GM12873 (cell line): ENCODE results near the gene RRAS2.

ENCODE experiments used
- CTCF ChIP-seq: IDR thresholded peaks from 2 replicates; pipeline ENCODE4 v1.5.1; 2012; ENCODE audit warnings: low read depth, mild to moderate bottlenecking, moderate library complexity, low read length, control low read depth; ENCODE audit not compliant: insufficient read depth; ENCODE audit errors: missing control alignments

RRAS2 gene

GRCh38 chr11:14334893-14335292, 24.1 kb downstream of the RRAS2 start:
- no peak for TF ChIP-seq CTCF

- no peak for TF ChIP-seq CTCF
These were observed 24.8 kb downstream of the RRAS2 start for GRCh38 chr11:14334192-14334591.

GRCh38 chr11:14331476-14332136, 27.4 kb downstream of the RRAS2 start:
- TF ChIP-seq CTCF, result no peak

GRCh38 chr11:14330881-14331280, 28.1 kb downstream of the RRAS2 start:
- no peak for TF ChIP-seq CTCF

GRCh38 chr11:14329702-14330101, 29.3 kb downstream of the RRAS2 start:
- no peak for TF ChIP-seq CTCF

GRCh38 chr11:14327116-14327515, 31.9 kb downstream of the RRAS2 start:
- no peak for TF ChIP-seq CTCF

- no peak for TF ChIP-seq CTCF
These were observed 35.8 kb downstream of the RRAS2 start for GRCh38 chr11:14323118-14323676.
